ENCODE results near the gene DMD.

DNA sequence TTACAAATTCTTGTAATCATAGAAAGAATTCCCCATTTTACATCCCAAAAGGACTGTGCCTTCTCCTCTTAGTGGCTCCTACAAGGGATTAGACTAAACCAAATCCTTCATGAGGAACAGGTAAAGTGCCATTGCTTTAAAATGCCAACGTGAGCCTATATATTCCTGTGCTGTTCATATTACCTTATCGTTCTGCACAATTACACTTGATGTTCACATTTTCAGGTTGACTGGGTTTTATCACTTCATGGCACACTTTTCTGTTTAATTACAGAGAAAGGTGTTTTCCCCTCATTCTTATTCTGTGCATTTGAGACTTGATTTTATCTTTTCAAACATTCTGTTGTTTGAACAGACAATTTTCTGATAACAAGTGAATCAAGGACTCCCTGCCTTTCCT, 1493.9 kb downstream of the DMD start:
- no peak for TF ChIP-seq ELF3 (CRISPR knock-in tag; IDR thresholded peaks at IDR 0.05)
- TF ChIP-seq PTBP1 (IDR thresholded peaks at IDR 0.05; ENCODE audit: low read depth, low read length, poor library complexity, severe bottlenecking) = no peak
- TF ChIP-seq ZNF17 (CRISPR knock-in tag; IDR thresholded peaks at IDR 0.05) = no peak
- TF ChIP-seq DBP (CRISPR knock-in tag; IDR thresholded peaks at IDR 0.05; ENCODE audit: not compliant biosample characterization) = no peak
- no peak for TF ChIP-seq RAD21 (CRISPR knock-in tag; IDR thresholded peaks at IDR 0.05)
- no peak for TF ChIP-seq ARID4A (CRISPR knock-in tag; IDR thresholded peaks at IDR 0.05; ENCODE audit: borderline replicate concordance)
- TF ChIP-seq, protein P1, sequence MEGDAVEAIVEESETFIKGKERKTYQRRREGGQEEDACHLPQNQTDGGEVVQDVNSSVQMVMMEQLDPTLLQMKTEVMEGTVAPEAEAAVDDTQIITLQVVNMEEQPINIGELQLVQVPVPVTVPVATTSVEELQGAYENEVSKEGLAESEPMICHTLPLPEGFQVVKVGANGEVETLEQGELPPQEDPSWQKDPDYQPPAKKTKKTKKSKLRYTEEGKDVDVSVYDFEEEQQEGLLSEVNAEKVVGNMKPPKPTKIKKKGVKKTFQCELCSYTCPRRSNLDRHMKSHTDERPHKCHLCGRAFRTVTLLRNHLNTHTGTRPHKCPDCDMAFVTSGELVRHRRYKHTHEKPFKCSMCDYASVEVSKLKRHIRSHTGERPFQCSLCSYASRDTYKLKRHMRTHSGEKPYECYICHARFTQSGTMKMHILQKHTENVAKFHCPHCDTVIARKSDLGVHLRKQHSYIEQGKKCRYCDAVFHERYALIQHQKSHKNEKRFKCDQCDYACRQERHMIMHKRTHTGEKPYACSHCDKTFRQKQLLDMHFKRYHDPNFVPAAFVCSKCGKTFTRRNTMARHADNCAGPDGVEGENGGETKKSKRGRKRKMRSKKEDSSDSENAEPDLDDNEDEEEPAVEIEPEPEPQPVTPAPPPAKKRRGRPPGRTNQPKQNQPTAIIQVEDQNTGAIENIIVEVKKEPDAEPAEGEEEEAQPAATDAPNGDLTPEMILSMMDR (CRISPR knock-in tag; IDR thresholded peaks at IDR 0.05) = no peak
- TF ChIP-seq ZNF501 (CRISPR knock-in tag; IDR thresholded peaks at IDR 0.05) = no peak
- TF ChIP-seq ZSCAN5A (CRISPR knock-in tag; IDR thresholded peaks at IDR 0.05; ENCODE audit: borderline replicate concordance) = no peak
- TF ChIP-seq PPARG (CRISPR knock-in tag; conservative IDR thresholded peaks at IDR 0.05) = no peak
- TF ChIP-seq FOXA1 (IDR thresholded peaks at IDR 0.05) = no peak
- TF ChIP-seq FOXA1 (CRISPR knock-in tag; IDR thresholded peaks at IDR 0.05) = no peak

Measured in HepG2 (cell line).